Measurements from ENCODE around the gene KCNMB1.
A peak's percentile ranks its signal among the peaks of the same experiment; 100 is the strongest.

Gene KCNMB1, protein sequence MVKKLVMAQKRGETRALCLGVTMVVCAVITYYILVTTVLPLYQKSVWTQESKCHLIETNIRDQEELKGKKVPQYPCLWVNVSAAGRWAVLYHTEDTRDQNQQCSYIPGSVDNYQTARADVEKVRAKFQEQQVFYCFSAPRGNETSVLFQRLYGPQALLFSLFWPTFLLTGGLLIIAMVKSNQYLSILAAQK

DNA sequence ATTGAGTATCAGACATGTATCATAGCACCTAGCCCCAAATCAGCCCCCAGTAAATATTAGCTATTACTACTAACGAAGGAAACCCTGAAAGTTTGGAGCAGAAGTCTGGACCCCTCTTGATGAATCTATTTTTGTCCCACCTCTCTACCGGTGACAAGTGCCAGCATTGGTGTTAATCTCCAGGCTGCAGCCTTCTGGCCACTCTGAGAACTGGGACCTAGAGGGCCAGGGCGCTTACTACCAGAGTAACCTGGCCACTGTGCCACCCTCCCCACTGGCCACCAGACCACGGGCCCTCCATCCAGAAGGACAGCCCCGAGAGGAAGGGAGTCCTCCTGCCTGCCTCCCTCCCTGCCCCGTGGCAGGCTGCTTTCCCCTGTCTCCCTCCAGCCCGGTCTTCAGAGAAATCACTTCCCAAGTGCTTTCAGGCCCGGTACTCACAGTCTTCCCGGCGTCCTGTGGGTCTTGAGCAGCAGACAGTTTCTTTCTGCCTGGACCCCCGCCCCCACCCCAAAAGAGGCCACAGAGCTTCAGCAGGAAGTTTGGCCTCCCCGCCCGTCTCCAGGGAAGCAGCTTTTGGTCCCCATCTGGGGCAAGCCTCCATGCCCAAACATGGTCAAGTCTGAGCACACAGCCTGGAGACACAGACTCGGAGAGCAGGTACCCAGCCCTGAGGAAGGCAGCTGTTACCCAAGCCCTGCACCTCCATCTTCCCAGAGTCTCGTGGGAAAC lies at the start of gene KCNMB1:
Gene KCNMB1 (minus strand): TSS at position 550 of the 732 bp plus-strand sequence. CDS start 3,920 bp downstream, outside the sequence.
- no peak for DNase-seq

DNA sequence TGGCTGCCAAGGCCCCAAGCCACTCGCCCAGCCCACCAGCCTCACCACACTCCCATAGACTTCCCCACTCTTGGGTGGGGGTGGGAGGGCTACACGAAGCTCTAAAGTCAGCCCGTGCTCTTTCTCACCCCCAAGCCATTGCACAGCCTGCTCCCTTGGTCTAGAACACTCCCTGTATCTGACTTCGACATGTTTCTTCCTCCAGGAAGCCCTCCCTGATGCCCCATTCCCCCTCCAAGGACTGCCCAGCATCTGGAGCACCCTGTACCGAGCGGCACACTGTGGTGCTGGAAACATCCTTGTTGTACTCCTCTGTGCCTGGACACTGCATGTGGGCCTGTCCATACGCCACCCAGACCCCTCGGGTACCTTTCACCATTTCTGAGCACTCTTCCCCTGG lies 49.4 kb upstream of the KCNMB1 start:
- no peak for DNase-seq

GRCh38 chr5:170437621-170438375 lies 48.6 kb upstream of the KCNMB1 start:
- no peak for DNase-seq

- no peak for DNase-seq
Measured at GRCh38 chr5:170436335-170436734, 47.2 kb upstream of the KCNMB1 start.

- DNase-seq: peak; percentile 20
Measured at GRCh38 chr5:170434966-170435605, 45.9 kb upstream of the KCNMB1 start.

DNA sequence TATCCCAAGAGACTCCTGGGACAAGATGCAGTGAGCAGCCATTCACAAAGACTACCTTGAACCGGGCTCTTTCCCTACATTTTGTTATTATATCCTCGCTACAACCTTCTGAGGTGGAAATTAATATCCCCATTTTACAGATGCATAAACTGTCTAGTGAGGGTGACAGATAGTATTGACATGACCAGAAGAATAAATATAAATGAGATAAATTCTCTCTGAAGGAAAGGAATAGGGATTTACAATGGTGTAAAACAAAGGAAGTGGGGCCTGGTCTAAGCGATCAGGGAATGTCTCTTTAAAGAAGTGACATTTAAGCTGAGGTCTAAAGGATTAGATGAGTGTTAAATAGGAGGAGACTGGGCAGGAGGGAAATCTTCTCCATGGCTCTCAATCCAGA lies 43.5 kb upstream of the KCNMB1 start:
- no peak for DNase-seq

DNA sequence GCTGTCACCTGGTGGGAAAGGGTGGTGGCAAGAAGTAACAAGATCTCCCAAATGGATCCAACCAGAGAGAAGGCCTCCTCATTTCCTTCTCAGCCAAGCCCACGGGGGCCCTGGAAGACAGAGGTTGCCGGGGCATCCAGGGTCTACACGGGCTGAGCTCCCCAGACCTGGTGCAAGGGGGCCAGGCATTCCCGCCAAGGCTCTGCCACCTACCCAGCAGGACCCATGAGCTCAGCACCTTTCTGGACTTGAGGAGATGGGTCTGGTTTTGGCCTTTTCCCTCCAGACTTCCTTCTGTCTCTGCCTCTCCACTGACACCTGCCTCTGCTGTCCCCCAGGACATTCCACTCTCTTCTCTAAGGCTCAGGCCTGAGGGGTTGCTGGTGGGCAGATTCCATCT lies 42.4 kb upstream of the KCNMB1 start:
- DNase-seq: no peak

DNA sequence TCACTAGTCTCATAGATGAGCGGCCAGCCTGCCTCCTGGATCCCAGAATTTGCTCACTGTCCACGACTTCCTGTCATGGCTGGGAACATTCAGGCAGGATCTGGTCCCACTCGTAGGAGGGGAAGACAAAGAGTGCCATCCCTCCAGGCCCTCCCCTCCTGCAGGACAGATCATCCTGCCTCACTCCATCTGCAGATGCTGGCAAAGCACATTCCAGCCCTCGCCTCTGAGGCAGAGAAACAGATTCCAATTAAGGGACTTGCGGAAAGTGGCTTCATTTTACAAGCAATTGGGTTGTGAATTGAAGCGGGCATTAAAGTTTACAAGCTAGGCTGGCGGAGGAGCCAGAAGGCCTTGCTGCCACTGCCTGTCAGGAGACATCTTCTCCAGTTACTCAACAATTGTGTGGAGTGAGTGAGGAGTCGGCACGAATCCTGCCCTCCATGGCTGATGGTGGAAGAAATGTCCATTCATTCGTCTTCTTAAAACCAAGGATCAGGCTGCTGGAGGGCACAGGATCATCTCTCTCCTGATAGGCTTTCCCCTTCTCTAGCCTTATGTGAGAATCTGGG lies 41.8 kb upstream of the KCNMB1 start:
- no peak for DNase-seq

DNA sequence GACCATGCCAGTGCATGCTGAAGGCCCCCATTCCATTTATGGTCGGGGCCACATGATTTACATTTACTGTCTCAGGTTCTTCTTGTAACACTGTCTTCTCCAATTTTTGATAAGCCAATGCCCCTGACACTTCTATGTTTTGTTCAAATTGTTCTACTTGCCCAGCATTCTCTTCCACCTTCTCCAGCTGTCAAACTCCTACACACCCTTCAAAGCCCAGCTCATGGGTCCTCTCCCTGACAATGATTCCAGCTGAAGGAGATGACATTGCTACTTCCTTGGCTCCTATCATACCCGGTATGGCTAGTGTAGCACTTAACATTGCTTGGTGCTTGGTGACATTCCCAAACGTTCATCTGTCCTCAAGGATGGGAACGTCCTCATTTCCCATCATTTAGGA lies 41.1 kb upstream of the KCNMB1 start:
- DNase-seq: no peak

- DNase-seq: no peak
Measured at GRCh38 chr5:170429014-170429413, 39.8 kb upstream of the KCNMB1 start.

GRCh38 chr5:170427672-170428236 lies 38.6 kb upstream of the KCNMB1 start:
- no peak for DNase-seq

- DNase-seq: no peak
Measured at GRCh38 chr5:170426786-170427185, 37.6 kb upstream of the KCNMB1 start.

DNA sequence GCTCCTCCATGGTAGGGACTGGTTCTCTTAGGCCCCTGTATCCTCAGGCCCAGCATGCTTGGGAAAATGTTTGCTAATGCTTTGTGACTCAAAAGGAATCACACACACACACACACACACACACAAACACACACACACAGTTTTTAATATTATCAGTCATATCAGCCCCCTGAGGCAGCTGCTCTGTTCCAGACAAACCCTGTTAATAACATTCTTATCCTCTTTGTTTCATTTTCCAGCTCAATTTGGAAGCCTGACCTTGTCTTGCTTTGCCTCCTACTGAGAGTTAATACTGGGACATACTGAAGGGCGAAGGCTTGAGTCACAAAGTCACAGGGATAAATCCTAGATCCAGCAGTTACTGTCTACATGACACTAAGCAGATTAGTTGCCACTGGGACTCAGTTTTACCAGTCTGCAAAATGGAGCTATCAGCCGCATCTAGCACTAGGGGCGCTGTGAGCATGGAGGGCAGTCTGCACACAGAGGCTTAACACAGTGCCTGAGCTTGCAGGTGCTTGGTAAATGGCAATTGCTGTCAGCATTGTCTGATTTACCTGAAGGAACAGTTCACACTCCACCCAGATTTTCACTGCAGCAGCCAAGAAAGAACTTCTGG lies 37.1 kb upstream of the KCNMB1 start:
- DNase-seq: no peak

- no peak for DNase-seq
Measured at GRCh38 chr5:170425731-170426130, 36.6 kb upstream of the KCNMB1 start.

DNA sequence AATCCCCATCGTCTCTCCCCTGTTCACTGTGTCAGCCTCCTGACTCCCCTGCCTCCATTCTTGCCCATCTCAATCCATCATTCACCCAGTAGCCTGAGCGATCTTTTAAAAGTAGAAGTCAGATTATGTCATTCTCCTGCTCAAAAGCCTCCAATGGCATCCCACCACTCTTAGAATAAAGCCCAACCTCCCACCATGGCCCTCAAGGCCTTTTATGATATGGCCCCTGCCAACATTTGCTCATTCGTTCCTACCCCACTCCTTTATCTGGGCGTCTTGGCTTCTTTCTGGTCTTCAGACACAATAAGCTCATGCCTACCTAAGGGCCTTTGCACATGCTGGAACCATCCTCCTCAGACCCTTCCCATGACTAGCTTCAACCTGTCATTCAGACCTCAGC lies 35.5 kb upstream of the KCNMB1 start:
- DNase-seq: no peak

- no peak for DNase-seq
Measured at GRCh38 chr5:170423692-170424091, 34.5 kb upstream of the KCNMB1 start.

- no peak for DNase-seq
Measured at GRCh38 chr5:170421826-170422225, 32.7 kb upstream of the KCNMB1 start.

- no peak for DNase-seq
Measured at GRCh38 chr5:170420806-170421412, 31.7 kb upstream of the KCNMB1 start.

DNA sequence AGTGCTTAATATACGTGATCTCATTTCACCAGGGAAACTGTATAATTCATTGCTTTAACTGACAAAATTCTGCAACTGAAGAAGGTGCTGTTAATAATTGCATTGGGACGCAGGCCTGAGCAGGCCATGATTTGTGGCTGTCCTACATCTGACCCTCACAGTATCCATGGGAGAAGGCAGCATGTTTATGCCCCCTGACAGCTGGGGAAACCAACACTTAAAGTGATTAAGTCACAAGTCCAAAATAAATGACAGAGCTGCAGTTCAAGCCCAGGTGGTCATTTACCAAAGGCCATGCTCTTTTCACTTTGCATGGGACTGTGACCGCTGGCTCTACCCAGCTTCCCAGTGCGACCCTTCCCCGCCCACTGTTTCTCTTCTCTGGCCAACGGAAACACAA lies 30.5 kb upstream of the KCNMB1 start:
- no peak for DNase-seq

GRCh38 chr5:170418736-170419135 lies 29.6 kb upstream of the KCNMB1 start:
- DNase-seq: no peak

GRCh38 chr5:170416526-170416925 lies 27.4 kb upstream of the KCNMB1 start:
- DNase-seq: no peak

GRCh38 chr5:170414786-170415185 lies 25.6 kb upstream of the KCNMB1 start:
- DNase-seq: no peak
